Retinal pigment epithelial cell (primary cell): ENCODE results near the gene TXNRD2.

Source experiments
- DNase-seq: peaks from one replicate; pipeline ENCODE4 v3.0.0-alpha.2; 2010; ENCODE audit warnings: low read depth
- H3K4me3 ChIP-seq: 2 replicates; pipeline ENCODE4 v1.5.1; 2011; ENCODE audit warnings: mild to moderate bottlenecking, low read length, control low read depth, moderate library complexity
- CTCF ChIP-seq: conservative IDR thresholded peaks from 2 replicates; pipeline ENCODE4 v1.5.1; 2011; ENCODE audit warnings: low read depth, low read length, control low read depth, inconsistent platforms

The TXNRD2 gene

GRCh38 chr22:19851291-19852176 lies 90.1 kb downstream of the TXNRD2 start:
- no peak for TF ChIP-seq CTCF
- no peak overlapping the region for H3K4me3 ChIP-seq
- no peak for DNase-seq

DNA sequence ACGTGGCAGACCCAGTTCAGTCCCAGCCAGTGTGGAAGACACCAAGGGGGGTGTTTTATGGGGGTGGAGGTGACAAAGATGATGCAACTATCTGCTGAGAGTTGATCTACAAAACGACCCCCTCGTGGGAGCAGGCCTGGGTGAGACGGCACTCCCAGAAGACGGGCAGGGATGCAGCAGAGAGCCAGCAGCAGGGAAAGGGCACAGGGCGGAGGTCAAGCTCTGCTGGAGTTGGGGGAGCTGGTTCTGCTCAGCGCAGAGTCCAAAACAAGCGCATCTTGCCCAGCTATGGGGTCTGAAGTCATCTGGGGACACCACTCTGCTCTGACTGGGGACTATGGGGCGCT lies 90.9 kb downstream of the TXNRD2 start:
- H3K4me3 ChIP-seq: no peak overlapping the region
- TF ChIP-seq CTCF: no peak
- DNase-seq: no peak

GRCh38 chr22:19849835-19850762 lies 91.5 kb downstream of the TXNRD2 start:
- no peak for TF ChIP-seq CTCF
- DNase-seq: no peak
- H3K4me3 ChIP-seq: no peak overlapping the region

DNA sequence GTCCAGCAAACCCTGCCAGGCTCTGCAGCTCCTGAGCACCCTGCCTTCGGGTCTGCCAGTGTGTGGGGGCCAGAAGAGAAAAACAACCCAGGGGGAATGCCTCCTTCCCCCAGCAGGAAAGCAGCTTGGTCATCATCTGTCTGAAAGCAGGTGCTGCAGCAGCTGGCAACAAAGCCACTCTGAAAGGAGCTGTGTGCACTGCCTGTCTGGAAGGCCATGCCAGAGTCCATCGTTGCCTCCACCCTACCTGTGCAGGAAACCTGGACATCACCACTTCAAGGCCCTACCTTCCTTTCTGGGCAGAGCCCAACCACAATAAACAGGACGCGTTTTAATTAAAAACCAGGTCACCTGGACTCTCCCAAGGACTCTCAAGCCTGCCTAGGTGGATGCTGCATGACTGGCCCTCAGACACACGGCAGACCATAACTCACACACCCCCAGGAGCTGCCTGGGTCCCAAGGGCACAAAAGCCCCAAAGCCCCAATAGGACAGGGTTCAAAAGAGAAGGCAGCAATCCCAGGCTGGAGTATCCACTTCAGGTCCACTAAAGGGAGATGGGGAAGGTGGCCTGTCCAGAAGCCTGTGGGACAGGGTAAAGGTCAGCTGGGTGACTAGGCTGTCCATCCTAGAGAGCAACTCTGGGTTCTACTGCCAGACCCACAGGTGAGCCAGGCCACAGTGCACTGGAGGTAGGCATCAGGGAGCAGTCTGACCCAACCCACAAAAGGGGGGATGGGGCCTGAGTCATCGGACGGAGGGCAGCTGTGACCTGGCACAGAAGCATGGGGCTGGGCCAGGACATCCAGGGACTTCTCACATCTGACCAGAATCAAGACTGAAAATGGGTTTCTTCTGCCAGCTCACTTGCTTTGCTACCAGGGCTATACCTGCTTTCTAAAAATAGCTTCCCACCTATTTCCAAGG lies 93.1 kb downstream of the TXNRD2 start:
- H3K4me3 ChIP-seq: no peak overlapping the region
- no peak for DNase-seq
- no peak for TF ChIP-seq CTCF

DNA sequence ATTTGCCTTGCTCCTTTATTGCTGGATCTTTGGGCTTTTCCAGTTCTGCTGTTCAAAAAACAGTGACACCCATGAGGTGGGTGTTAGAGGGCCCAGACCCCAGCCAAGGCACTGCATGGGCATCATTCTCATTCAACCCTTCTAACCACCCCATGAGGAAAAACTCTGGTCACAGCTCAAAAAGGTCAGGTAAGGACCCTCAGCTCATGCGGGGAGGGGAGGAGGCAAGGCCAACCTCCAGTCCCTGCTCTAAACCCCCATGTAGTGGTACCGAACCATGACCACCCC lies 94.3 kb downstream of the TXNRD2 start:
- DNase-seq: no peak

More for the DNA sequence above, 94.3 kb downstream of the TXNRD2 start:
- no peak for TF ChIP-seq CTCF
- no peak overlapping the region for H3K4me3 ChIP-seq
